SH-SY5Y (cell line): Measurements from ENCODE around the gene ZBTB17.

Experiments
- GATA2 ChIP-seq: IDR thresholded peaks from 2 replicates; pipeline ENCODE4 v1.6.1; 2011; ENCODE audit warnings: mild to moderate bottlenecking, low read depth, low read length
- GATA3 ChIP-seq: IDR thresholded peaks from 2 replicates; pipeline ENCODE4 v1.6.1; 2011; ENCODE audit warnings: low read depth, mild to moderate bottlenecking, low read length, moderate library complexity

- TF ChIP-seq GATA3 (no peak), GATA2 (no peak)
Observed at GRCh38 chr1:15931401-15931800, 44.5 kb downstream of the ZBTB17 start.
